Mucosa of rectum (tissue), 2 donors: ENCODE results near the gene HDGF.

ENCODE experiments used
- H3K27ac ChIP-seq, 2 donors: one replicate each; pipeline ENCODE4 v1.7.0; 2013; ENCODE audit warnings: inconsistent platforms in 2 of 2, low read depth in 2 of 2, low read length in 2 of 2
- H3K27me3 ChIP-seq, 2 donors: one replicate each; pipeline ENCODE4 v1.7.0; 2013; ENCODE audit warnings: low read length in 2 of 2; ENCODE audit not compliant: control insufficient read depth in 2 of 2, insufficient read depth in 2 of 2
- H3K36me3 ChIP-seq, 2 donors: one replicate each; pipeline ENCODE4 v1.7.0; 2013; ENCODE audit warnings: low read length in 2 of 2; ENCODE audit not compliant: control insufficient read depth in 2 of 2, insufficient read depth in 2 of 2
- H3K4me1 ChIP-seq, 2 donors: one replicate each; pipeline ENCODE4 v1.7.0; 2013; ENCODE audit warnings: low read length in 2 of 2, mild to moderate bottlenecking in 1 of 2; ENCODE audit not compliant: control insufficient read depth in 2 of 2, insufficient read depth in 2 of 2
- H3K4me3 ChIP-seq, 2 donors: one replicate each; pipeline ENCODE4 v1.7.0; 2013; ENCODE audit warnings: low read length in 2 of 2
- H3K9ac ChIP-seq, 2 donors: one replicate each; pipeline ENCODE4 v1.7.0; 2013; ENCODE audit warnings: low read length in 2 of 2, low read depth in 1 of 2, mild to moderate bottlenecking in 1 of 2
- H3K9me3 ChIP-seq, 2 donors: one replicate each; pipeline ENCODE4 v1.7.0; 2013; ENCODE audit warnings: low read length in 2 of 2; ENCODE audit not compliant: control insufficient read depth in 2 of 2
- donor health status: healthy.
- donor health status: Normal muscosa, but diverticular disease.

Gene HDGF

GRCh38 chr1:156703336-156703735 is 48.1 kb downstream of the HDGF start:
- Histone ChIP-seq H3K9me3 (no peaks in the 10 kb centered on the region), H3K9ac (no peak overlapping the region), H3K27ac (no peak overlapping the region), H3K4me1 (peaks cover 18 to 20% of the 10 kb centered on the region in 2 donors), H3K4me3 (no peak overlapping the region), H3K27me3 (peaks cover 20 to 24% of the 10 kb centered on the region in 2 donors), H3K36me3 (no peaks in the 10 kb centered on the region)

- no peak overlapping the region for H3K4me3 ChIP-seq
- peaks cover 10 to 11% of the 10 kb centered on the region in 2 donors for H3K4me1 ChIP-seq
- no peak overlapping the region for H3K27ac ChIP-seq
- H3K9ac ChIP-seq: no peak overlapping the region
- H3K27me3 ChIP-seq: peaks cover 17 to 24% of the 10 kb centered on the region in 2 donors
- no peaks in the 10 kb centered on the region for H3K9me3 ChIP-seq
- no peaks in the 10 kb centered on the region for H3K36me3 ChIP-seq
These were observed 50.5 kb downstream of the HDGF start for GRCh38 chr1:156700736-156701531.

GRCh38 chr1:156698995-156699394 is 52.5 kb downstream of the HDGF start:
- H3K27ac ChIP-seq: no peak overlapping the region
- no peaks in the 10 kb centered on the region for H3K9me3 ChIP-seq
- H3K9ac ChIP-seq: no peak overlapping the region
- H3K27me3 ChIP-seq: peaks cover 5 to 13% of the 10 kb centered on the region in 2 donors
- no peak overlapping the region for H3K4me3 ChIP-seq
- H3K36me3 ChIP-seq: no peaks in the 10 kb centered on the region
- peaks cover 0 to 7% of the 10 kb centered on the region in 2 donors for H3K4me1 ChIP-seq

GRCh38 chr1:156697481-156697880 is 54.0 kb downstream of the HDGF start:
- Histone ChIP-seq H3K36me3 (no peaks in the 10 kb centered on the region), H3K4me3 (no peak overlapping the region), H3K4me1 (peaks cover 0 to 17% of the 10 kb centered on the region in 2 donors), H3K9ac (no peak overlapping the region), H3K9me3 (no peaks in the 10 kb centered on the region), H3K27ac (no peak overlapping the region), H3K27me3 (peaks cover 3 to 10% of the 10 kb centered on the region in 2 donors)

GRCh38 chr1:156696755-156697154 is 54.7 kb downstream of the HDGF start:
- Histone ChIP-seq H3K9ac (no peak overlapping the region), H3K4me3 (no peak overlapping the region), H3K36me3 (no peaks in the 10 kb centered on the region), H3K27me3 (peaks cover 9 to 13% of the 10 kb centered on the region in 2 donors), H3K9me3 (no peaks in the 10 kb centered on the region), H3K4me1 (peaks cover 0 to 19% of the 10 kb centered on the region in 2 donors), H3K27ac (no peak overlapping the region)

- no peak overlapping the region for H3K9ac ChIP-seq
- H3K4me1 ChIP-seq: peaks cover 0 to 20% of the 10 kb centered on the region in 2 donors
- no peak overlapping the region for H3K27ac ChIP-seq
- H3K4me3 ChIP-seq: no peak overlapping the region
- H3K27me3 ChIP-seq: peaks cover 23 to 30% of the 10 kb centered on the region in 2 donors
- no peaks in the 10 kb centered on the region for H3K36me3 ChIP-seq
- no peaks in the 10 kb centered on the region for H3K9me3 ChIP-seq
These were observed 56.8 kb downstream of the HDGF start for GRCh38 chr1:156694690-156694962.

GRCh38 chr1:156693848-156694689 is 57.4 kb downstream of the HDGF start:
- Histone ChIP-seq H3K4me3 (no peak overlapping the region), H3K9ac (no peak overlapping the region), H3K27ac (no peak overlapping the region), H3K27me3 (peaks cover 25 to 34% of the 10 kb centered on the region in 2 donors), H3K9me3 (no peaks in the 10 kb centered on the region), H3K36me3 (no peaks in the 10 kb centered on the region), H3K4me1 (peaks cover 0 to 21% of the 10 kb centered on the region in 2 donors)

GRCh38 chr1:156692925-156693847 is 58.3 kb downstream of the HDGF start:
- Histone ChIP-seq H3K4me3 (no peak overlapping the region), H3K4me1 (peaks cover 0 to 21% of the 10 kb centered on the region in 2 donors), H3K9ac (no peak overlapping the region), H3K36me3 (no peaks in the 10 kb centered on the region), H3K27me3 (peaks cover 27 to 34% of the 10 kb centered on the region in 2 donors), H3K9me3 (no peaks in the 10 kb centered on the region), H3K27ac (no peak overlapping the region)

GRCh38 chr1:156692441-156692924 is 59.0 kb downstream of the HDGF start:
- H3K4me3 ChIP-seq: no peak overlapping the region
- no peak overlapping the region for H3K9ac ChIP-seq
- peaks cover 27 to 34% of the 10 kb centered on the region in 2 donors for H3K27me3 ChIP-seq
- H3K4me1 ChIP-seq: peaks cover 0 to 21% of the 10 kb centered on the region in 2 donors
- no peak overlapping the region for H3K27ac ChIP-seq
- no peaks in the 10 kb centered on the region for H3K36me3 ChIP-seq
- H3K9me3 ChIP-seq: no peaks in the 10 kb centered on the region
